HepG2 (cell line): Measurements from ENCODE around the gene ASIC3. TPM values are rescaled to one million over a fixed set of nuclear protein-coding genes. Genes with fewer than 3 reads are reported as not detected.
A peak's percentile ranks its signal among the peaks of the same experiment; 100 is the strongest.

Experiments used
- ATF7-NPFF ChIP-seq: sonication (generic); formaldehyde crosslinking; IDR thresholded peaks from 2 replicates; pipeline ENCODE4 v1.8.1; 2023; ENCODE audit warnings: mild to moderate bottlenecking, low read depth, missing genetic modification reagents, moderate library complexity
- BCL6 ChIP-seq: IDR thresholded peaks from 2 replicates; pipeline ENCODE4 v1.6.1; 2016; ENCODE audit warnings: missing genetic modification reagents, missing compliant biosample characterization
- CBX2 ChIP-seq, 2 experiments: fragments of 200-600 bp in 1 of 2; sonication (generic); formaldehyde crosslinking in 1 of 2; IDR thresholded peaks; 2 replicates each; pipeline versions ENCODE4 v1.7.0 to v1.8.1; 2018 to 2022; ENCODE audit warnings: low read depth in 2 of 2, low read length in 1 of 2, mild to moderate bottlenecking in 1 of 2, missing genetic modification reagents in 1 of 2
- CEBPB ChIP-seq: IDR thresholded peaks from 2 replicates; pipeline ENCODE4 v1.6.1; 2011; ENCODE audit warnings: low read depth, low read length, improper control_type of control experiment, borderline replicate concordance
- KLF11 ChIP-seq: IDR thresholded peaks from 2 replicates; pipeline ENCODE4 v1.6.1; 2016; ENCODE audit warnings: missing compliant biosample characterization
- MEIS1 ChIP-seq: sonication (generic); formaldehyde crosslinking; IDR thresholded peaks from 2 replicates; pipeline ENCODE4 v1.9.0; 2021; ENCODE audit warnings: mild to moderate bottlenecking, missing genetic modification reagents, moderate library complexity, borderline replicate concordance
- NFKB2 ChIP-seq: sonication (generic); formaldehyde crosslinking; IDR thresholded peaks from 2 replicates; pipeline ENCODE4 v1.4.0; 2020; ENCODE audit warnings: missing genetic modification reagents, borderline replicate concordance
- NFYB ChIP-seq: sonication (generic); formaldehyde crosslinking; IDR thresholded peaks from 2 replicates; pipeline ENCODE4 v1.4.0; 2020; ENCODE audit warnings: missing genetic modification reagents
- NR2F2 ChIP-seq: IDR thresholded peaks from 2 replicates; pipeline ENCODE4 v1.6.1; 2012; ENCODE audit warnings: low read depth, inconsistent platforms, borderline replicate concordance
- SALL1 ChIP-seq: sonication (generic); formaldehyde crosslinking; IDR thresholded peaks from 2 replicates; pipeline ENCODE4 v1.8.0; 2022; ENCODE audit warnings: mild to moderate bottlenecking, missing genetic modification reagents
- XRCC5 ChIP-seq: fragments of 200-400 bp; formaldehyde crosslinking; optimal IDR thresholded peaks from 2 replicates; pipeline ENCODE3; 2017; ENCODE audit warnings: mild to moderate bottlenecking, low read length
- ZBTB49 ChIP-seq: sonication (generic); formaldehyde crosslinking; IDR thresholded peaks from 2 replicates; pipeline ENCODE4 v1.4.0; 2020; ENCODE audit warnings: missing genetic modification reagents, borderline replicate concordance
- ZFP82 ChIP-seq: sonication (generic); formaldehyde crosslinking; IDR thresholded peaks from 2 replicates; pipeline ENCODE4 v1.5.1; 2020; ENCODE audit warnings: mild to moderate bottlenecking, missing genetic modification reagents, borderline replicate concordance
- ZNF333 ChIP-seq: sonication (generic); formaldehyde crosslinking; IDR thresholded peaks from 2 replicates; pipeline ENCODE4 v1.4.0; 2020; ENCODE audit warnings: mild to moderate bottlenecking, missing genetic modification reagents, borderline replicate concordance
- ZNF33B ChIP-seq: sonication (generic); formaldehyde crosslinking; IDR thresholded peaks from 2 replicates; pipeline ENCODE4 v1.5.1; 2020; ENCODE audit warnings: mild to moderate bottlenecking, missing genetic modification reagents
- ZNF34 ChIP-seq: sonication (generic); formaldehyde crosslinking; IDR thresholded peaks from 2 replicates; pipeline ENCODE4 v1.4.0; 2020; ENCODE audit warnings: mild to moderate bottlenecking, missing genetic modification reagents, borderline replicate concordance
- ZNF430 ChIP-seq: sonication (generic); formaldehyde crosslinking; IDR thresholded peaks from 2 replicates; pipeline ENCODE4 v1.9.0; 2021; ENCODE audit warnings: mild to moderate bottlenecking, missing genetic modification reagents
- ZNF431 ChIP-seq: sonication (generic); formaldehyde crosslinking; IDR thresholded peaks from 2 replicates; pipeline ENCODE4 v1.9.0; 2022; ENCODE audit warnings: missing genetic modification reagents, low read depth, mild to moderate bottlenecking, borderline replicate concordance
- ZNF75D ChIP-seq: sonication (generic); formaldehyde crosslinking; IDR thresholded peaks from 2 replicates; pipeline ENCODE4 v1.8.1; 2023; ENCODE audit warnings: missing genetic modification reagents, mild to moderate bottlenecking, borderline replicate concordance
- ZNF775 ChIP-seq: sonication (generic); formaldehyde crosslinking; IDR thresholded peaks from 2 replicates; pipeline ENCODE4 v1.4.0; 2020; ENCODE audit warnings: missing genetic modification reagents, mild to moderate bottlenecking, moderate library complexity, borderline replicate concordance
- polyA plus RNA-seq, 8 experiments: library from polyadenylated mRNA; depleted of rRNA in 3 of 8; stranded (reverse) in 7 of 8; unstranded in 1 of 8; fragments of >200 nt; fragmentation: Illumina TruSeq in 4 of 8; extraction: Trizol in 4 of 8; gene quantifications; 2 replicates each; pipeline versions ENCODE4 v1.2.1 to v1.2.3, GENCODE V29; 2011 to 2016; ENCODE audit warnings: low read depth in 4 of 8, missing spikeins in 1 of 8, mixed read lengths in 1 of 8; ENCODE audit not compliant: insufficient read depth in 1 of 8
- total RNA-seq, 5 experiments: library from RNA; depleted of rRNA; stranded (reverse); fragments of >200 nt; fragmentation: Illumina TruSeq; extraction: Trizol; gene quantifications; 2 replicates each; pipeline ENCODE4 v1.2.3, GENCODE V29; 2016; ENCODE audit warnings: low read depth in 1 of 5
- TF ChIP-seq, protein P1 (sequence below): sonication (generic); formaldehyde crosslinking; IDR thresholded peaks from 2 replicates; pipeline ENCODE4 v1.4.0; 2020; ENCODE audit warnings: mild to moderate bottlenecking, missing genetic modification reagents
- TF ChIP-seq, protein P2 (sequence below): IDR thresholded peaks from 2 replicates; pipeline ENCODE4 v1.6.1; 2016; ENCODE audit warnings: low read depth, control low read depth

ASIC3 gene
- total and polyA plus RNA-seq, 2 of the 13 experiments (the other 11 are each of a cell fraction or from before 2014, with no cell fraction given) = 0.51 TPM; not detected in 1

DNA sequence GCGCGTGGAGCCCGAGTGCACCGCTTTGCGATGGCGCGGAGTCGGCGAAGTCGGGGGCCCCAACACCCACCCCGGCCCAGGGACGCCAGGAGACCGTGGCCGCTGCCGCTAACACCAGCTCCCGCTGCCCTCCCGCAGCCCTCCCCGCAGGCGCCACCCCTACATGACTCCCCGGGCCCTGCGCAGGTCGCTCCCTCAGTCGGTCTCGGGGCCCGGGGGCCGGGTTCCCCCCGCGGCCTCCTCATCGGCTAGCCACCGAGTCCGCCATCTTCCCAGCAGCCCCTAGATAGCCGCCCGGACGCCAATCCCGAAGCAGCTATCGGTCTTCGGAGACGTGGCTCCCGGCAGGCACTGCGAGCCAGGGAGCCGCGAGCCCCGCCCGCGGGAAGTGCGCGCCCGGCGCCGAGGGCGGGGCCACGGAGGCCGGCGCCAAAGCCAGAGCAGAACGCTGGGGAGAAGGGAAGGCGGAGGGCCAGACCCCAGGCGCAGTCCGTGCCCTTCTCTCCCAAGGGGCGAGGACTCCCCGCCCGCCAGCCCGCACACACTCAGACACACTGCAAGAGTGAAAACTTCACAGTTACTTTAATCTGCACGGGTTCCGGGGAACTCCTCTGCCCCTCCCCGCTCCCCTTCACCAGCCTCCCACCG is 32.3 kb downstream of the ASIC3 start, which contains the start of gene FASTK (continued):
- peak; percentile 14; the same call in 1 of the 2 replicates for TF ChIP-seq NFKB2 (CRISPR knock-in tag)
- TF ChIP-seq ZNF775 (CRISPR knock-in tag) = no peak
- TF ChIP-seq NFYB = peak; percentile 66
- TF ChIP-seq XRCC5 = peak; percentile 23
- no peak for TF ChIP-seq ZBTB49
- no peak; the same call in 1 of the 2 replicates for TF ChIP-seq ZNF34 (CRISPR knock-in tag)
- TF ChIP-seq SALL1 = peak; percentile 60
- TF ChIP-seq, protein P1, sequence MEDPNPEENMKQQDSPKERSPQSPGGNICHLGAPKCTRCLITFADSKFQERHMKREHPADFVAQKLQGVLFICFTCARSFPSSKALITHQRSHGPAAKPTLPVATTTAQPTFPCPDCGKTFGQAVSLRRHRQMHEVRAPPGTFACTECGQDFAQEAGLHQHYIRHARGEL (CRISPR knock-in tag) = no peak
- TF ChIP-seq CBX2 (IDR thresholded peaks at IDR 0.05; ENCODE audit: low read depth, low read length) = no peak
- TF ChIP-seq CBX2 (CRISPR knock-in tag; IDR thresholded peaks at IDR 0.05; ENCODE audit: low read depth) = no peak
- peak; percentile 89; the same call in 1 of the 2 replicates for TF ChIP-seq ZNF333
- 0 out of 2 replicates have a peak, but pooled peaks have one; percentile 15 for TF ChIP-seq BCL6
- no peak for TF ChIP-seq NR2F2
- TF ChIP-seq KLF11 (CRISPR knock-in tag) = no peak
- TF ChIP-seq ZNF430 = peak; percentile 12; the same call in 1 of the 2 replicates
- TF ChIP-seq ZNF75D (CRISPR knock-in tag) = no peak
- peak; percentile 70; the same call in 1 of the 2 replicates for TF ChIP-seq ZNF33B (CRISPR knock-in tag)
- TF ChIP-seq MEIS1 = peak; percentile 49
- TF ChIP-seq CEBPB = no peak
- TF ChIP-seq ZFP82 (CRISPR knock-in tag) = peak; percentile 95; the same call in 1 of the 2 replicates
- TF ChIP-seq, protein P2, sequence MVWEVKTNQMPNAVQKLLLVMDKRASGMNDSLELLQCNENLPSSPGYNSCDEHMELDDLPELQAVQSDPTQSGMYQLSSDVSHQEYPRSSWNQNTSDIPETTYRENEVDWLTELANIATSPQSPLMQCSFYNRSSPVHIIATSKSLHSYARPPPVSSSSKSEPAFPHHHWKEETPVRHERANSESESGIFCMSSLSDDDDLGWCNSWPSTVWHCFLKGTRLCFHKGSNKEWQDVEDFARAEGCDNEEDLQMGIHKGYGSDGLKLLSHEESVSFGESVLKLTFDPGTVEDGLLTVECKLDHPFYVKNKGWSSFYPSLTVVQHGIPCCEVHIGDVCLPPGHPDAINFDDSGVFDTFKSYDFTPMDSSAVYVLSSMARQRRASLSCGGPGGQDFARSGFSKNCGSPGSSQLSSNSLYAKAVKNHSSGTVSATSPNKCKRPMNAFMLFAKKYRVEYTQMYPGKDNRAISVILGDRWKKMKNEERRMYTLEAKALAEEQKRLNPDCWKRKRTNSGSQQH (CRISPR knock-in tag) = no peak
- 0 out of 2 replicates have a peak, but pooled peaks have one; percentile 61 for TF ChIP-seq ZNF431 (CRISPR knock-in tag)
- peak; percentile 17 for TF ChIP-seq ATF7-NPFF
